DOHH2 (cell line): ENCODE results near the gene SRPRA.

Experiments
- EZH2phosphoT487 ChIP-seq: fragments of 200-600 bp; sonication (generic); IDR thresholded peaks from 2 replicates; pipeline ENCODE4 v1.6.1; 2017; ENCODE audit warnings: borderline replicate concordance, mild to moderate bottlenecking, antibody characterized with exemption, low read length, moderate library complexity, mixed read lengths
- TF ChIP-seq, protein P1 (sequence below): fragments of 200-600 bp; sonication (generic); IDR thresholded peaks from one replicate; pipeline ENCODE4 v1.5.1; 2014; ENCODE audit warnings: antibody characterized with exemption, mild to moderate bottlenecking, low read depth, low read length; ENCODE audit not compliant: poor library complexity, severe bottlenecking

- TF ChIP-seq, protein P1, sequence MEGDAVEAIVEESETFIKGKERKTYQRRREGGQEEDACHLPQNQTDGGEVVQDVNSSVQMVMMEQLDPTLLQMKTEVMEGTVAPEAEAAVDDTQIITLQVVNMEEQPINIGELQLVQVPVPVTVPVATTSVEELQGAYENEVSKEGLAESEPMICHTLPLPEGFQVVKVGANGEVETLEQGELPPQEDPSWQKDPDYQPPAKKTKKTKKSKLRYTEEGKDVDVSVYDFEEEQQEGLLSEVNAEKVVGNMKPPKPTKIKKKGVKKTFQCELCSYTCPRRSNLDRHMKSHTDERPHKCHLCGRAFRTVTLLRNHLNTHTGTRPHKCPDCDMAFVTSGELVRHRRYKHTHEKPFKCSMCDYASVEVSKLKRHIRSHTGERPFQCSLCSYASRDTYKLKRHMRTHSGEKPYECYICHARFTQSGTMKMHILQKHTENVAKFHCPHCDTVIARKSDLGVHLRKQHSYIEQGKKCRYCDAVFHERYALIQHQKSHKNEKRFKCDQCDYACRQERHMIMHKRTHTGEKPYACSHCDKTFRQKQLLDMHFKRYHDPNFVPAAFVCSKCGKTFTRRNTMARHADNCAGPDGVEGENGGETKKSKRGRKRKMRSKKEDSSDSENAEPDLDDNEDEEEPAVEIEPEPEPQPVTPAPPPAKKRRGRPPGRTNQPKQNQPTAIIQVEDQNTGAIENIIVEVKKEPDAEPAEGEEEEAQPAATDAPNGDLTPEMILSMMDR = no peak
- no peak for TF ChIP-seq EZH2phosphoT487
Measured at GRCh38 chr11:126277780-126278179, 9.1 kb upstream of the SRPRA start.
